Fibroblast of upper back skin (primary cell): Measurements from ENCODE around the gene GRB10.
A peak's percentile ranks its signal among the peaks of the same experiment; 100 is the strongest.
"Not testable (repeated sequence)": the region's sequence is repeated elsewhere in the genome, so short reads cannot be mapped to it uniquely, and the experiment has no call there.

Experiments
- DNase-seq: peaks from one replicate; pipeline ENCODE4 v3.0.0-alpha.2; 2013

GRB10 gene

DNA sequence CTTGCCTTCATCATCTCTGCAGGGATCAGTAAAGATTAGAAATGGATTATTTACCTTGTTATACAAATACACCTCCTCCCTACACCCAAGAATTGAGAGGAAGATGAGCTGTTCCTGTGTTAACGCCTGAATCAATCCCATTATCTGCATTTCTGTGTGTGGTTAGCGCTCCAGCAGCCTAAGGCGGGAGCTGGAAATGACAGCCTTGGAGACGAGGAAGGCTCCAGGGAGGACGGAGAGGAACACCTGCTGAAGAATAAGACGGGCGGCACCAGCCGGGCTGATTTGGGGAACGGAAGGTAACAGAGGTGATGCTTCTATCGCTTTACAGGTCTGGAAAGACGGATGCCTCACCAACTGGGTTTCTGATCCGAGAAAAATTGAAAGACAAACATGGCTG is 183.3 kb downstream of the GRB10 start:
- DNase-seq: no peak

DNA sequence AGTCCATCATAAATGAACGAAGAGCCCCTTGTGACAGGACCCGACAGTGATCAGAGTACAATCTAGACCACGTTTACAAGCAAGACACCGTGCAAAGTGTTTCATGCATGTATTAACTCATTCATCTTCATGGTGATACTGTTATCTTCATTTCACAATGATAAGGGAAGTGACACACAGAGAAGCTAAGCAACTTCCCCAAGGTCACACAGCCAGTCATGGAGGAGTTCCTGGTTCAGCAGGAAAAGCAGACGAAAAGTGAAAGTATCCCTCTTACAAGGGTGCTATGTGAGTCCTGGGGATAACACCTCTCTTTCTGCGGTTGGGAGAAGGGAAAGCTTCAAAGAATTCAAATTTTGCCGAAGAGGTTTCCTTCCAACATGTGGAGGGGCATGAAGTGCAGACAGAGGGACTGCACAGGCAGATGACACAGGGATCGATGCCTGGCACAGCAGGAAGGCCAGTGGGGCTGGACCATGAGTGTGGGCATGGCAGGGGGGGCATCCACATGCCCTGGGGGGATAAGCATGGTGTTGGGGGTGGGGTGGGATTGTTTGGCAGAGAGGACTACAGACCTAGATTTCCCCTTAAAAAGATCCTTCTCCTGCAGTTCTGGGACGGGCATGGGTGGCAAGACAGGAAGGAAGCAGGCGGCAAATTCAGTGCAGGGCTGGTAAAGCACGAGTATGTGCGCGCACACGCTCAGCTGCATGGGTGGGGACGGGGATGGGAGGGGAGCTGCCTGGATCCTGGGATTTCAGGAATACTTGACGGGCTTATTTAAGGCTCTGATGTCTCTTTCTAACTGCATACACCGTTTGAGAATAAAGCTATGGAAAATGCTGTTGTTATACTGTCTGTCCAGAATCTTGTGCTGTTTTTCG is 184.0 kb downstream of the GRB10 start:
- DNase-seq: no peak

DNA sequence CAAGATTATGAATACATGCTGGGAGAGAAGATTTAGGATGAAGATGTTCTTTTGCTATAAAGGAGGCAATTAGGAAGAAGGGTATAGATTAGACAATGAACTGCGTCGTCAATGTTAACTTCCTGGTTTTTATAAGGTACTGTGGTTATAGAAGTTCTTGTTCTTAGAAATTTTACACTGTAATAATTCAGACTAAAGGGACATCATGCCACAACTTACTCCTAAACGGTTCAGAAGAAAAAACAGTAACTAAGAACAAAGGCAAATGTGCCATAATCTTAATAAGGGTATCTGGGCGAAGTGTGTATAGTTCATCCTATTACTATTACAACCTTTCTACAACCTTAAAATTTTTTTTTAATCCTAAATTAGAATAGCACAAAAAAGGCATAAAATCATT is 186.2 kb downstream of the GRB10 start:
- no peak for DNase-seq

DNA sequence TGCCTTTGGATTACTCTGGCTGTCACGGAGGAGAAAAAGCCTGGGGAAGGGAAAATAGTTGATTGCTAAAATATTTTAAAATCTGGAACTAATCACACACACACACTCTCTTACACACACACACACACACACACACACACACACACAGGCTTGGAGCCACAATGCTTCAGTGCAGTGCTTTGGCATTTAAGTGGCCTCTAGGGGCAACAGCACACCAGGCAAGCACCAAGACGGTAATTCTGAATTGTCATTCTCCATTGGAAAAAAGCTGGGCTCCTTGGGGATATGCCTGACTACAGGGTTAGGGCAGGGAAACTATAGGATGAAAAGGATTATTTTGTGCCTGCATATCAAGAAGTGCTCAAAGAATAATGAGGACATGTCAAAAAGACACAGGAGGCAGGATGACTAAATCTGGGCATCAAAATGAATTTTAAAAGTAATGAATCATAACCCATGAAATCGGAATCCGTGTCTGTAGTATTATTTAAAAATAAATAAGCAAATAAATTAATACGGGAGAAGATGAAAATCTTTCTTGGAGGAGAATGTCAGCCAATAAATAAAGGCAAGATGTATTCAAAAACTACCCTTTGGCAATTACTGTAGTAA is 187.1 kb downstream of the GRB10 start:
- peak; percentile 44 for DNase-seq

DNA sequence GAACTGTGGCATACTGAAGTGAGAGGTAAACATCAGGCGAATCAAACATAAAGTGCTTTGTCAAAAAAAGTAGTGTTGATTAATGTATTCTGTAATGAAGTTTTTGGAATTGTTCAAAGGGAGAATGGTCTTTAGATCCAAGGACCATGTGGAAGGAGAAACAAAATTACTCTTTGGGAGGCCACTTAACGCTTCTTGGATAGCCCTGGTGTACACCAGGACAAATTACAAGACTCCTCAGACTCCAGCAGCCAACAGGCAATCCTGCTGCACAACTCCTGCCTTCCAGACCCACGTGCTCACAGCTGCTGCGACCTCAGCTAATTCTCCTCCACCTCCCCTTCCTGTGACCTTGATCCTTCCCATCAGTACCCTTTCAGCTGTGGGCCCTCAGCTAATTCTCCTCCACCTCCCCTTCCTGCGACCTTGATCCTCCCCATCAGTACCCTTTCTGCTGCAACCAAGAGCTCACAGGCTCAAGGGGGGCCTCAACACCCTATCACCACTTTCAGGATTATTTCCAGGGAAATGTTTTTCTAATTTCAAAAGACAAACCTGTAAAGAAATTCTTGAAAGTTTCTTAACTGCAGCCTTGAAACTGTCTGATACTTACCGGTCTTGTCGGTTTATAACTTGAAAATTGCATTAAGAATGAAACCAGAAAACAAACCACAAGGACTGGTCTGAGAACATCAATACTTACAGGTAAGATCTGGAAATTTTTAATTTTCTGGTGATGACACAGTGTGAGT is 187.8 kb downstream of the GRB10 start:
- DNase-seq: no peak

DNA sequence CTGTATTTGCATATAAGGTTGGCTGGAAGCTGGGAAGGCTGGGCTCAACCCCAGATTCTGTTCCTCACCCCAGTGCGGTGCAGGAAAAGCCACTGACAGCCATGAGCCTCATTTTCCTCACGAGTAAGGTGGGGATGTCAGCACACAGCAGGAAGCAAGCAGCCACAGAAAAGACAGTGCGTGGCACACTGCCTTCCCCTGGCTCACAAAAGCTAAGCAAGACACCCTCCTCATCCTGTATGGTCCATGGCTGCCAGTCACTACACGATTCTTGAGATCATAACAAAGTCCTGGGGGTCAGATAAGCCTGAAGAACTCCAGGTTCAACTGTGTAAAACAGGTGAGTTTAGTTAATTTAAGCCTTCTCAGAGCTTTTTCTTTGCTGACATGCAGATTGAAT is 188.6 kb downstream of the GRB10 start:
- DNase-seq: no peak

DNA sequence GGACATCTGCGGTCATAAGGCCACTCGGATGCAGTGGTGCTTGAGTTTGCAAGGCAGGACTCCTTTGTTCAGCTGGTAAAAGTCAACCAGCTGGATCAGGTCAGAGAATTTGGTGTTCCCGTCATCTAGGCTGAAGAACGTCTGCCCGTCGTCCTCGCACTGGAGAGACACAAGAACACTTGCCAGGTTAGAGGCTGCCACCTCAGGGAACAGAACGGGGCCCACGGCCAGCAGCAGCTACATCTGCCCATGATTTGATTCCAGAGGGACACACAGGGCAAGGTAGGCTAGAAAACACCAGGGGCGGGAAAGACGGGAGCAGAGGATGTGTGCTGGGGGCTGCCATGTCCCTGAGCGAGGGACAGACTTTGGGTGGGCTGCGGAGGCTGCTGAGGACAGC is 189.8 kb downstream of the GRB10 start:
- DNase-seq: no peak

DNA sequence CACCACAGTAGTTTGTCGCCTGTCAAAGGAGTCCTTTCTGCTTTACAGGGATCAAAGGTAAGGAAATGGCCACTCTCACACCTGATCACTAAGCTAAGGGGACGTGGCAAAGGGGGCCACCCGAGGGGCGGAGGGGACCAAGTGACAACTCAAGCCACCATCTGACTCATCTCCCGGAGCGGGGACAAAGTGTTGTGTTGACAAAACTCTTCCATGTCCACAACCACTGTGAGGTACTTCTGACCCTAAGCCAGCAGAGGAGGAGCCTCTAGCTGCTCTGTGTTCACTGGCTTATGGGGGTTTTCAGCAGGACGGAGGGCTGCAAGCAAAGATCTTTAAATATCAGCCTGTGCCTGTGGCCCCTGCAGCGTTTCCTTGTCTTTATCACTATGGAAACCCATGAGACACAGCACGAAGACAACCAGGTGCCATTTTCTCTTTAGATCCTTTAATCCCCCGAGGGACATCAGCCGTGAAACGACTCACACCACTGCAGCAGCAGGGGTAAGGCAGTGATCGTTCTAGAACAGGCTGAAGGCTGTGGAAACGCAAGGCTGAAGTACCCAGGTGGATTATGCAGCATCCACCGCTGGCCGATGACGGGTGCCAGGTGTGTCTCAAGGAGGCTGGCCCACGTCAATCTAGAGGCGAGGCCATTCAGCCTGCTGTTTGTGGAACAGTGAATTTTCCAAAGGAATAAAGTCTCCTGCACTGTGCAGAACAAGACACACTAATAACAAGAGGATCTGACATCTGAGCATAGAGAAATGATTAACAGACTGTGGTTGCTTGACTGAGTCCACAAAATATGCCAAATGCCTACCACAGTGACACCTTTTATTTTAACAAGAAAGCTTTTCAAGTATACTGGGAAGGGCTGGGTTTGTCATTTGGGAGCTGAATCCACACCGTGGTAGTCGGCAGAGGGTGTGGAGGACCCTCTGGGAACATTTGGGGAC is 190.9 kb downstream of the GRB10 start:
- DNase-seq: no peak

DNA sequence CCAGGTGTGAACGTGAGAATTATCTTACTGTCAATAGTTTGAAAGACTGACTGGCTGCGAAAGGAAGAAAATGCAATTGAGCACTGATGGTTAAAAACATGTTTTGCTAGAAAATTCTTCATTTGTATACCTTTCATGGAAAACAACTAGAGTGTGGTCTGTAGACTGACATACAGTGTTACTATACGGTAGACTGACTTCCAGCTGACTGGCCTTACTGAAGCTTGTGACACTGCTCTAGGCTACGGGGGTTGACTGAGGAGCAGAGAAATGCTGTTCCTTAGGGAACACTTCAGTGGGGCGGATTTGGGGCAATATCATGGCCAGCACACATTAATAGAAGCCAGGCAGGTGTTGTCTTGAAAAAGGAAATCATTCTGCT is 191.6 kb downstream of the GRB10 start:
- no peak for DNase-seq

DNA sequence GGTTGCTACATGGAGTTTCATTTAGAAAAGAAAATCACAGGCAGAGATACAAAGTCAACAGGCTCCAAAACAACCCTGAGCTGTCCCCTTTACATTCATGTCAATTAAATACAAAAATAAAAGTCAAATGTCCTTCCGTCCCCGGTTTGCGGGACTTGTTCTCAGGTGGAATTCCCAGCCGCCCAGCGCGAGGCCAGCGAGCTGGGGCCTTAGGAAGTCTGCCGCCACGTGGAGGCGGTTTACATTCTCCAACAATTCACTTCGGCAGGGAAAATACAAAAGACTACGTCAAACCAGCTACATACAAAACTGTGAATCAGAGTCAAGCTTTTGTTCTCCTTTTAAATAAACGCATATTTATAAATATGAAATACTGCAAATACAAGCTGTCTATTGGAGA is 192.2 kb downstream of the GRB10 start:
- DNase-seq: no peak

DNA sequence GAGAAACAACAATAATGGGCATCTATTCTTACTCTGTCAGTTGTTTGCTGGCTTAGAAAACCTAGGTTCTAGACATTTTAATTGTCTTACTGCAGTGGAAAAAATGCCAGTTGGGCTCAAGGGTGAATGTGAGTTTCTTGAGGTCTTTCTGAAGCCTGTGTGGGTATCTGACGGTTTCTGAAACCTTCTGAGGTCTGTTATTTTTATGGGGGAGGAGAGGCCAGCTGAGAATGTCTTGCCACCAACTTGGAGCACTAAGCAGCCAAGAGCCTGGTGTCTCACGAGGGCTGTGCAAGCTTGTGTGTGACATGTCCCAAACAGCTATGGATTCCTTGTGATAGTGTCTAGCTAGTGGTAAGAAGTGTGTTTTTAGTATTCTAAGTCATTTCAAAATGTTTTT is 193.3 kb downstream of the GRB10 start:
- DNase-seq: no peak

DNA sequence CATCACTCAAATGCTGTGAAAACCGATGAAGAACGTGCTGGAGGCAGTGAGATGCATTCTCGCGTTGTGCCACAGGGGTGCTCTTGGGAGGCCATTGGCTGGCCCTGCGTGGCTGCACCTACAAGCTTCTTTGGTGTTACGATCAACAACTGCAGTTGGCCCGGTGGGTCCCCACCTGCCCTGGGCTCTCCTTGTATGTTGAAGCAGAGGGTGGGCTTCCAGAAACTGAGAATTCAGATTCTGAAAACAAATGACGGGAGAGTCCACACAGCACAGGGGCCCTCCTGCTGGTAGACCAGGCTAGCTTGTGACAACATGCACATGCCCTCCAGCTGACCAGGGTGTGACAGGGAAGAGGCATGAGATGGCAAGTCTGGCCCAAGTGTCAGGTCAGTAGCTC is 193.8 kb downstream of the GRB10 start:
- no peak for DNase-seq

DNA sequence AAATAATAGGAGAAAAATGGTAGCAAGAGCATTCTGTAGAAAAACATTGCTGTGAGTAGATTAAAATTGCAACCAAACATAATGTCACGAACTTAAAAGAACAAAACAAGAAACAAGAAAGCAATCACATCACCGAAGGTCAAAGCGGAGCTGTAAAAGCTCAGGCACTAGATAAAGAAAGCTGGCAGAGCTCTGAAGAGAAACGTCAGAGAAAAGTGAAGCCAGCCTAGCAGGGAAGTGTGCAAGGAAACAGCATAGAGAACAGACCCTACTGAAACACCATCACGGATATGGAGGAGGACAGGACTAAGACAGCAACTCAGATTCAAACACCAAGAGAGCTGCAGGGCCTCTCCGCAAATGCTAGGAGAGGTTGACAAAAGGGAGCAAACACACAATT is 195.0 kb downstream of the GRB10 start:
- no peak for DNase-seq

DNA sequence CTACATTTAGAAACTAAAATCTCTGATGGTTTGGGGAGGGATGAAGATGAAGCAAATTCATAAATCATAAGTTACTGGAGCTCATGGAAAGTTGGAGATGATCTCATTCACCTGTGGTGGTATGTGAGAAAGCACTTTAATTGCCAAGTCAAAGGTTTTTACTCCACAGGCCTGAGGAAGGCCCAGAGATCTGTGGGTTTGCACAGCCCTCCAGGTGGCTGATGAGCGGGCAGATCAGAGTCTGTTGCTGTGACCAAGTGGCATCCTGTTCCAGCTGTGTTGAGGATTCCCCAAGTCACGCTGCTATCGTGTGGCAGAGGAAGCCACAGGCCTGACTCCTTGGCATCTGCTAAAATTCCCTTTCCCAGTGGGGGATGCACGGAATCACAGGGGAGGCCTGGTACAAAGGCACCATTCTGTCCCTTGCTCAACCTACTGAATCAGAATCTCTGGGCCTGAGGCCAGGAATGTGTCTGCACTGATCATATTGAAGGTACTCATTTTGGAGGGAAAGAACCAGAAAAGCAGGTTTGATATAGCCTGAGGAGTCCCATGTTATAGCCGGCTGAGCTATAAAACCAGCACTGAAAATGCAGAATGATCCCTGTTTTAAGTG is 197.8 kb downstream of the GRB10 start:
- DNase-seq: no peak

DNA sequence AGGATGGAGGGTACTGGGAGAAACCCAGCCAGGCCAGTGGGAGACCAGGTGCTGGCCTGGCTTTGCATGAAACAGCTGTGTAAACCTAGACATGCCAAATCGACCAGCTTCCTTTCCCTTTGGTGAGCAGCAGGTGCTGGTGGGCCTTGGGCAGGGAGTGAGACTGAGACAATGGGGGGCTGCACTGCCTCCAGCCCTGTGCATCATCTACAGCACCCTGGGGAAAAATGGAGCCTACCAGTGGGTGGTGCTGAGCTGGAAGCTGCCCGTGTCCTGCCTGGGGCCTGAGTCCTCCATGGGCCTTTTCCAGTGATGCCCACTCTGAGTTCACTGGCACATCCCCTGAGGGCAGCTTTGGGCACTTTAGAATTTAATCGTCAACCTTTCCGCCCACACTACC is 198.3 kb downstream of the GRB10 start:
- no peak for DNase-seq

DNA sequence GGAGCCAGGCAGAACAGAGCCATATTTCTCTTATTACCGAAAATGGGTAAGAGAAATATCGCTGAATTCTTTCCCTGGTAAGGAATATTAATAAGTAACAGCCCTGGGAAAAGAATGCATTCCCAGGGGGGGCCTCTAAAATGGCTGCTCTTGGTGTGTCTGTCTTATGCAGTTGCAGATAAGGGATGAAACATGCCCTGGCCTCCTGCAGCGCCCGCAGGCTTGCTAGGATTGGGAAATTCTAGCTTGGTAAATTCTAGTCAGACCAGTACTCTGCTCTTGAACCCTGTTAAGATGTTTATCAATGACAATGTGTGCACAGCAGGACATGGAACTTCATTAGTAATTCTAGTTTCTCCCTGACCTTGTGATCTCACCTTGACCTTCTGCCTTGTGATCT is 199.4 kb downstream of the GRB10 start:
- DNase-seq: not testable (repeated sequence)

DNA sequence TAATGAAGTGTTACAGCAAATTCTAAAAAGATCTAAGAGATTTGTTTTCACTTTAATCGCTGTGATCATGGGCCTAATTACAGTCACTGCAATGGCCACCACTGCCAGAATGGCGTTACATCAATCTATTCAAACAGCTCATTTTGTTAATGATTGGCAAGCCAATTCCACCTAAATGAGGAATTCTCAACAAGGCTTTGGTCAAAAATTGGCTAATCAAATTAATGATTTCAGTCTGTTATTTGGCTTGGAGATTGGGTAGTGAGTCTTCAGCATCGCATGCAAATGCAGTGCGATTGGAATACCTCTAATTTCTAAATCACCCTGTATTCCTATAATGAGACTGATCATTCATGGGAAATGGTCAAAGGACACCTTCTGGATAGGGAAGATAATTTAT is 200.4 kb downstream of the GRB10 start:
- not testable (repeated sequence) for DNase-seq

DNA sequence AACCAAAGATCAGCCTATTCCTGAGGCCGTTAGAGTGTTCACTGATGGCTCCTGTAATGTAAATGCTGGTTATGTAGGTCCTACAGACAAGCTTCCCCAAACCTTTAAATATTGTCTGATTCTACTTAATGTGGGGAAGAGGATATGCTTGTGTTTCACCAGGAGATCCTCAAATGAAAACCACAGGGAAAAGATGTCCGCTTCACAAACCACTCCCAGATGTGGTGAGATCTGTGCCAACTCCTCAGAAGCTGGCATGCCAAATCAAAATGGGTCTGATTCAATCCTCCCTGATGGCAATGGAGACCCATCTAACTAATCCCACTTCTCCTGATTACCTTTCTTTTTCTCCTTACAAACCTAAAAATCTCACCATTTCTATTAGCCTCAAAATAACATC is 202.0 kb downstream of the GRB10 start:
- not testable (repeated sequence) for DNase-seq

DNA sequence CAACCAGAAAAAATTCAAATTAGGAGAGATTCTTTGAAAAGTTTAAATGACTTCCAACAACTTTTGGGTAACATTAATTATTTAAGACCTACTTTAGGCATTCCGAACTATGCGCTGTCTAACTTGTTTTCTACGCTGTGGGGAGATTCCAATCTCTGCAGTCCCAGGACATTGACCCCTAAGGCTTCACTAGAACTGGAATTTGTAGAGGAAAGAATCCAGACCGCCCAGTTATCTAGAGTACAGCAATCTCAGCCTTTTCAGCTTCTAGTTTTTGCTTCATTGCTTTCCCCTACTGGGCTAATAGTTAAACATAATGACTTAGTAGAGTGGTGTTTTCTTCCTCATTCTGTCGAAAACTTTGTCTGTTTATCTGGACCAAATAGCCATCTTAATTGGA is 202.6 kb downstream of the GRB10 start:
- no peak for DNase-seq

DNA sequence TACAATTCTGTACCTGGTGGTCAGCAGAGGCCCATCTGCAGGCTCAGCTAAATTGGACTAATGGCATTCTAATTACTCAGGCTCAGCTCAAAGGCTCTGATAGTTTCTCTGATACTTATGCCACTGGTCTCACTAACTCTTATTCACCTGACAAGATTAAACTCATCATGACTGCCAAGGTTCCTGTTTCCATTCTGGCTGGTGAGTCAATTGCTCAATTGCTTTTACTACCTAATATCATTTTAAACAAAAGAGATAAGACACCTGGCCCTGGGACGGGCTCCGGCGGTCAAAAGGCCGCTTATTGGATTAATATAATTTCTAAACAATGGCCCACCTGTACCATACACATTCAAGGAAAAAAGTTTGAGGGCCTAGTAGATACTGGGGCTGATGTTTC is 204.6 kb downstream of the GRB10 start:
- not testable (repeated sequence) for DNase-seq

DNA sequence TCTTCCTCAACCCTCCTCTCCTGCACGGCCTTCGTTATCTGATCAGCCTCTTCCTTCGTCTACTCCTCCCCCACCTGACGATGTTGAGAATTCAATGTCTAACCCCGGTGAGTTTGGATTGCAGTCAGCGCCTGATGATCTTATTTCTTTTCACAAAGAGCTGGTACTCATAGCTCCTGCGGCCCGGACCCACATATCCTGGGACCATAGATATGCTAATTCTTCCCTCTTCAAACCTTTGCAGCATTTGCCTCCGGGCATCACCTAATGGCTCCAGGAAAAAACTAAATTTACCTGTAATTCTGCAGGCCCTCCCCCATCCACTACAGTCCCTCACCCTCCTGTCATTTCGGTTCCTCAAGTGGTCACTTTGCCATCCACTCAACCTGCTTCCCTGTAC is 205.1 kb downstream of the GRB10 start:
- DNase-seq: no peak

DNA sequence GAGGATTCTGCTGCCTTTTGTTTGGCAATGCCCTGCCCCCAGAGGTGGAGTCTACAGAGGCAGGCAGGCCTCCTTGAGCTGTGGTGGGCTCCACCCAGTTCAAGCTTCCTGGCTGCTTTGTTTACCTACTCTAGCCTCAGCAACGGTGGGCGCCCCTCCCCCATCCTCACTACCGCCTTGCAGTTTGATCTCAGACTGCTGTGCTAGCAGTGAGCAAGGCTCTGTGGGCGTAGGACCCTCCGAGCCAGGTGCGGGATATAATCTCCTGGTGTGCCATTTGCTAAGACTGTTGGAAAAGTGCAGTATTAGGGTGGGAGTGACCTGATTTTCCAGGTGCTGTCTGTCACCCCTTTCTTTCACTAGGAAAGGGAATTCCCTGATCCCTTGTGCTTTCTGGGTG is 206.3 kb downstream of the GRB10 start:
- DNase-seq: not testable (repeated sequence)
